Measurements from ENCODE around the gene PKP1. TPM values are rescaled to one million over a fixed set of nuclear protein-coding genes. Genes with fewer than 3 reads are reported as not detected.

PKP1 gene
- total and polyA plus RNA-seq, 2 donors (not counting 3 experiments of a cell fraction or from before 2014, with no cell fraction given): 0.01 TPM; not detected in 1

- Histone ChIP-seq H3K27me3 (ENCODE audit: control insufficient read depth in 2 of 2, insufficient read depth in 2 of 2, low read length in 2 of 2) (peaks cover 32 to 47% of the 10 kb centered on the region in 2 experiments), H3K79me2 (ENCODE audit: control insufficient read depth, insufficient read depth, low read length) (no peaks in the 10 kb centered on the region), H3K9me3 (replicated peaks; ENCODE audit: control insufficient read depth, insufficient read depth, low read length) (no peaks in the 10 kb centered on the region), H3K27ac (ENCODE audit: insufficient read depth, low read depth, low read length) (no peak overlapping the region), H3K4me2 (ENCODE audit: insufficient read depth, low read length) (no peak overlapping the region), H4K20me1 (replicated peaks; ENCODE audit: control insufficient read depth, extremely low read depth, insufficient read depth, low read length) (no peaks in the 10 kb centered on the region), H3K36me3 (ENCODE audit: control insufficient read depth in 2 of 2, extremely low read depth in 1 of 2, insufficient read depth in 2 of 2, low read length in 2 of 2) (no peaks in the 10 kb centered on the region), H3K9me1 (replicated peaks; ENCODE audit: control insufficient read depth, extremely low read depth, insufficient read depth, low read length) (no peaks in the 10 kb centered on the region), H2AFZ (ENCODE audit: low read depth, low read length) (no peak overlapping the region), H3K4me3 (replicated peaks in 1 of 3; ENCODE audit: insufficient read depth in 1 of 3, low read depth in 1 of 3, low read length in 3 of 3) (no peak overlapping the region), H3K9ac (replicated peaks; ENCODE audit: extremely low read depth, insufficient read depth, low read length) (no peak overlapping the region), H3K4me1 (ENCODE audit: control insufficient read depth, extremely low read depth, insufficient read depth, low read length) (no peaks in the 10 kb centered on the region)
- DNase-seq (ENCODE audit: low read depth, low spot score) (no peak), FAIRE-seq (no peak)
- TF ChIP-seq POLR2AphosphoS5 (IDR thresholded peaks at IDR 0.05; ENCODE audit: insufficient read depth, low read depth, low read length) (no peak), POLR2A (IDR thresholded peaks at IDR 0.05; ENCODE audit: low read depth, low read length) (no peak), GATA2 (IDR thresholded peaks at IDR 0.05; ENCODE audit: insufficient read depth, insufficient read length, low read depth, low read length) (no peak), MYC (IDR thresholded peaks at IDR 0.05; ENCODE audit: low read depth, low read length) (no peak), CTCF (IDR thresholded peaks at IDR 0.05; ENCODE audit: extremely low read depth in 1 of 2, insufficient read depth in 1 of 2, low read depth in 1 of 2, low read length in 2 of 2) (no peak), JUN (IDR thresholded peaks at IDR 0.05; ENCODE audit: borderline replicate concordance, insufficient read depth, insufficient read length, low read depth) (no peak), MAX (IDR thresholded peaks at IDR 0.05; ENCODE audit: insufficient read depth, insufficient read length) (no peak), FOS (IDR thresholded peaks at IDR 0.05; ENCODE audit: borderline replicate concordance, insufficient read depth, low read length) (no peak), EZH2 (IDR thresholded peaks at IDR 0.05; ENCODE audit: borderline replicate concordance, low read depth, low read length, severe bottlenecking) (no peak)
- ChIA-PET CTCF (no interaction called here), POLR2A (interaction anchor here (1.0 kb wide), 1 partner anchor 13 kb away, joined by 3 read pairs; no protein-coding TSS in a partner anchor)
- BruUV-seq (replicated peaks): no TSS peak
- dilution Hi-C loops (cut with MboI; ENCODE audit: extremely low pct_ligation_motif_present, low sequenced_read_pairs) (no loop called here), intact Hi-C loops (cut with micrococcal nuclease) (no loop called here)
Measured at GRCh38 chr1:201279313-201279712, 4.0 kb upstream of the PKP1 start.
